Measurements from ENCODE around the gene ZNF157. TPM values are rescaled to one million over a fixed set of nuclear protein-coding genes. Genes with fewer than 3 reads are reported as not detected.
A peak's percentile ranks its signal among the peaks of the same experiment; 100 is the strongest.

ZNF157 gene
- total RNA-seq, 3 donors from 2014 or later (not counting 1 experiment from before 2014, with no cell fraction given) = 0.35 to 0.61 (median 0.47) TPM

DNA sequence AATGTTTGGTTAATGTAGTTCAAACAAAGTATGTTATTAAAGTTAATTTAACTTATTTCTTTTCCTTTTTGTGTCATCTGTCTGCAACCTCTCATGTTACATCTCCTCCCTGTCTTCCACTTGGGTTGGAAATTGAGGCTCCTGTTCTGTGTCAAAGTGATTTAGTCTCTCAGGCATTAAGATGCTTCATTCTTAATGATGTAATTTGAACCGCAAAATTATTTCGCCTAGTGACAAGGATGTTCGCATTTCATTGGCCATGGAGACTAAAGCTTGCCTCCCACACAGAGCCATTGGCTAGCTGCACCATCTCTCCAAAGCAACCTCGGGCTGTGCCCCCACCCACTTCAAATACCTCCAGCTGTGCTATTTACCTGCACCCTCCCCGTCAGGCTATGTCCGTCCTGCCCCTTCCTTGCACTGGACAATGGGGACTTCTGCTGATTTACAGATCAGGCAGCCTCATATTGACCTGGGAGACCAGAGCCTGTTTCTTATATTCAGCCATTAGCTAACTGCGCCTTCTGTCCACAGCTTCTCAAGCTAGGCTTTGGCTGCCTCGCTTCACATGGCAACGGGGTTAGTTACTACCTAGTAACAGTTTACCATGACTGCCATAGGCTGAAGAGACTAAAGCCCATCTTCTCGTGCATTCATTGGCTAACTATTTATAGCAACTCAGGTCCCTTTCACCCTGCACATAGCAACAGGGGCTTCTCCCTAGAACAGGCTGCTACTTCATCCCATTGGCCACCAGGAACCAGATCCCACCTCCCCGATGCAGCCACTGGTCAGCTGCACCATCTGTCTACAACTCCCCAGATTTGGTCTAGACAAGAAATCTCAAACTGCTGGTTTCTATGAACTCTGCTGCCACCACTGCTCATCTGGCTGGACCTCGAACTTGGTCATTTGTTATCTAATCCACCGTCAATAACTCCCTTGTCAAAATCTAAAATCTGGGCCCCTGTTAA is 8.6 kb upstream of the ZNF157 start:
- intact Hi-C loops (cut with micrococcal nuclease) = loop anchor here (5.0 to 10.0 kb wide), 4 partner anchors 123 to 473 kb away; partner anchors contain the start of genes CDK16, UBA1, ZNF41 and ZNF81
- Histone ChIP-seq H3K36me3 (ENCODE audit: control insufficient read depth, insufficient read depth, low read length) (no peaks in the 10 kb centered on the region), H3K27me3 (ENCODE audit: control insufficient read depth, insufficient read depth, low read length) (no peaks in the 10 kb centered on the region), H3K4me1 (ENCODE audit: control insufficient read depth, insufficient read depth, low read length) (peaks cover 31% of the 10 kb centered on the region), H3K9me3 (ENCODE audit: control insufficient read depth, insufficient read depth, low read length) (no peaks in the 10 kb centered on the region), H3K4me3 (ENCODE audit: low read length) (peak overlapping the region; percentile 37), H3K27ac (ENCODE audit: low read length) (peak overlapping the region; percentile 84)
- H3K4me1 Mint-ChIP-seq = peaks cover 35 to 37% of the 10 kb centered on the region in 2 donors
- DNase-seq (peak; percentile 55 to 74), ATAC-seq (peak; percentile 74 to 92 (median 81))
- peak overlapping the region; percentile 80 for H3K4me3 Mint-ChIP-seq
- no peaks in the 10 kb centered on the region for H3K9me3 Mint-ChIP-seq
- peaks cover 0 to 8% of the 10 kb centered on the region in 2 donors for H3K27me3 Mint-ChIP-seq (ENCODE audit: low read depth in 2 of 2)
- H3K27ac Mint-ChIP-seq = peak overlapping the region; percentile 91 to 97
- WGBS (ENCODE audit: insufficient coverage) = 5% methylated on average over 13 of the region's 13 CpGs
- TF ChIP-seq, protein P1, sequence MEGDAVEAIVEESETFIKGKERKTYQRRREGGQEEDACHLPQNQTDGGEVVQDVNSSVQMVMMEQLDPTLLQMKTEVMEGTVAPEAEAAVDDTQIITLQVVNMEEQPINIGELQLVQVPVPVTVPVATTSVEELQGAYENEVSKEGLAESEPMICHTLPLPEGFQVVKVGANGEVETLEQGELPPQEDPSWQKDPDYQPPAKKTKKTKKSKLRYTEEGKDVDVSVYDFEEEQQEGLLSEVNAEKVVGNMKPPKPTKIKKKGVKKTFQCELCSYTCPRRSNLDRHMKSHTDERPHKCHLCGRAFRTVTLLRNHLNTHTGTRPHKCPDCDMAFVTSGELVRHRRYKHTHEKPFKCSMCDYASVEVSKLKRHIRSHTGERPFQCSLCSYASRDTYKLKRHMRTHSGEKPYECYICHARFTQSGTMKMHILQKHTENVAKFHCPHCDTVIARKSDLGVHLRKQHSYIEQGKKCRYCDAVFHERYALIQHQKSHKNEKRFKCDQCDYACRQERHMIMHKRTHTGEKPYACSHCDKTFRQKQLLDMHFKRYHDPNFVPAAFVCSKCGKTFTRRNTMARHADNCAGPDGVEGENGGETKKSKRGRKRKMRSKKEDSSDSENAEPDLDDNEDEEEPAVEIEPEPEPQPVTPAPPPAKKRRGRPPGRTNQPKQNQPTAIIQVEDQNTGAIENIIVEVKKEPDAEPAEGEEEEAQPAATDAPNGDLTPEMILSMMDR (IDR thresholded peaks at IDR 0.05) = no peak
- H3K36me3 Mint-ChIP-seq = no peaks in the 10 kb centered on the region

- TF ChIP-seq, protein P1 (IDR thresholded peaks at IDR 0.05) = no peak
- H3K9me3 Mint-ChIP-seq = no peaks in the 10 kb centered on the region
Observed at GRCh38 chrX:47366041-47366722, 4.2 kb upstream of the ZNF157 start.

DNA sequence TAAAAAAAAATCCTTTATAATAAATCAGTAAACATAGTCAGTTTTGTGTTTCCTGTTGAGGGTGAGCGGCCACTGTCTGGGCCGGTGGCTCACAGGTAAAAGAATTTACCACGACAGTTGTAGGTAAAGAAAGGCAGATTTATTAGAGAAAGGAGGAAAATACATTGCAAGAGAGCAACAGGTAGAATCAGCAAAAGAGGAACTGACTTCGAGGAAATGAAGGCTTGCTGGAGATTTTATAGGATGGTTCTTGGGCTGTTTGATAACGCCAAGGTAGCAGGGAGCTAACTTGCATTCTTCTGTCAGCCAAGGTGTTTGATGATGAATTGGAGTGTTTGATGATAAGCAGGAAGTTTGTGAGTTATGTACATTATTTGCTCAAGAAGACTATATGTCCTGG is 2.8 kb downstream of the ZNF157 start:
- H3K27me3 ChIP-seq (ENCODE audit: control insufficient read depth, insufficient read depth, low read length) = no peaks in the 10 kb centered on the region
- no peak overlapping the region for H3K4me3 ChIP-seq (ENCODE audit: low read length)
- Mint-ChIP-seq H3K27me3 (ENCODE audit: low read depth in 2 of 2) (peaks cover 0 to 3% of the 10 kb centered on the region in 2 donors), H3K27ac (no peak overlapping the region), H3K4me1 (no peaks in the 10 kb centered on the region), H3K36me3 (no peaks in the 10 kb centered on the region), H3K9me3 (no peaks in the 10 kb centered on the region), H3K4me3 (no peak overlapping the region)
- H3K27ac ChIP-seq (ENCODE audit: low read length) = no peak overlapping the region
- DNase-seq = no peak
- ATAC-seq = no peak
- H3K36me3 ChIP-seq (ENCODE audit: control insufficient read depth, insufficient read depth, low read length) = no peaks in the 10 kb centered on the region
- no peaks in the 10 kb centered on the region for H3K4me1 ChIP-seq (ENCODE audit: control insufficient read depth, insufficient read depth, low read length)
- 35% methylated on average over 5 of the region's 5 CpGs for WGBS (ENCODE audit: insufficient coverage)
- TF ChIP-seq, protein P1 (IDR thresholded peaks at IDR 0.05) = no peak
- no peaks in the 10 kb centered on the region for H3K9me3 ChIP-seq (ENCODE audit: control insufficient read depth, insufficient read depth, low read length)
- intact Hi-C loops (cut with micrococcal nuclease) = no loop called here

More at GRCh38 chrX:47366041-47366722, 4.2 kb upstream of the ZNF157 start:
- Histone ChIP-seq H3K4me1 (ENCODE audit: control insufficient read depth, insufficient read depth, low read length) (peaks cover 20% of the 10 kb centered on the region), H3K27me3 (ENCODE audit: control insufficient read depth, insufficient read depth, low read length) (no peaks in the 10 kb centered on the region), H3K36me3 (ENCODE audit: control insufficient read depth, insufficient read depth, low read length) (no peaks in the 10 kb centered on the region), H3K9me3 (ENCODE audit: control insufficient read depth, insufficient read depth, low read length) (no peaks in the 10 kb centered on the region), H3K4me3 (ENCODE audit: low read length) (peak overlapping the region; percentile 71), H3K27ac (ENCODE audit: low read length) (peak overlapping the region; percentile 81)
- Mint-ChIP-seq H3K27ac (peak overlapping the region; percentile 89 to 98), H3K4me3 (peak overlapping the region; percentile 96), H3K36me3 (no peaks in the 10 kb centered on the region), H3K27me3 (ENCODE audit: low read depth in 2 of 2) (peaks cover 0 to 8% of the 10 kb centered on the region in 2 donors), H3K4me1 (peaks cover 28 to 30% of the 10 kb centered on the region in 2 donors)
- DNase-seq (peak; percentile 52 to 89), ATAC-seq (peak; percentile 64 to 75 (median 66))
- under 1% methylated on average over 30 of the region's 32 CpGs for WGBS (ENCODE audit: insufficient coverage)
- intact Hi-C loops (cut with micrococcal nuclease) = loop anchor here (10.0 kb wide), 2 partner anchors 119 to 469 kb away; partner anchors contain the start of genes ZNF41 and ZNF81

Data from natural killer cell (primary cell).